SIG-M5 (cell line): Measurements from ENCODE around the gene EFS.
"Not testable (repeated sequence)": the region's sequence is repeated elsewhere in the genome, so short reads cannot be mapped to it uniquely, and the experiment has no call there.

Source experiments
- DNase-seq: peaks from one replicate; lab custom pipeline; 2025; lab: John Stamatoyannopoulos, UW

Gene EFS, protein sequence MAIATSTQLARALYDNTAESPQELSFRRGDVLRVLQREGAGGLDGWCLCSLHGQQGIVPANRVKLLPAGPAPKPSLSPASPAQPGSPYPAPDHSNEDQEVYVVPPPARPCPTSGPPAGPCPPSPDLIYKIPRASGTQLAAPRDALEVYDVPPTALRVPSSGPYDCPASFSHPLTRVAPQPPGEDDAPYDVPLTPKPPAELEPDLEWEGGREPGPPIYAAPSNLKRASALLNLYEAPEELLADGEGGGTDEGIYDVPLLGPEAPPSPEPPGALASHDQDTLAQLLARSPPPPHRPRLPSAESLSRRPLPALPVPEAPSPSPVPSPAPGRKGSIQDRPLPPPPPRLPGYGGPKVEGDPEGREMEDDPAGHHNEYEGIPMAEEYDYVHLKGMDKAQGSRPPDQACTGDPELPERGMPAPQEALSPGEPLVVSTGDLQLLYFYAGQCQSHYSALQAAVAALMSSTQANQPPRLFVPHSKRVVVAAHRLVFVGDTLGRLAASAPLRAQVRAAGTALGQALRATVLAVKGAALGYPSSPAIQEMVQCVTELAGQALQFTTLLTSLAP

DNA sequence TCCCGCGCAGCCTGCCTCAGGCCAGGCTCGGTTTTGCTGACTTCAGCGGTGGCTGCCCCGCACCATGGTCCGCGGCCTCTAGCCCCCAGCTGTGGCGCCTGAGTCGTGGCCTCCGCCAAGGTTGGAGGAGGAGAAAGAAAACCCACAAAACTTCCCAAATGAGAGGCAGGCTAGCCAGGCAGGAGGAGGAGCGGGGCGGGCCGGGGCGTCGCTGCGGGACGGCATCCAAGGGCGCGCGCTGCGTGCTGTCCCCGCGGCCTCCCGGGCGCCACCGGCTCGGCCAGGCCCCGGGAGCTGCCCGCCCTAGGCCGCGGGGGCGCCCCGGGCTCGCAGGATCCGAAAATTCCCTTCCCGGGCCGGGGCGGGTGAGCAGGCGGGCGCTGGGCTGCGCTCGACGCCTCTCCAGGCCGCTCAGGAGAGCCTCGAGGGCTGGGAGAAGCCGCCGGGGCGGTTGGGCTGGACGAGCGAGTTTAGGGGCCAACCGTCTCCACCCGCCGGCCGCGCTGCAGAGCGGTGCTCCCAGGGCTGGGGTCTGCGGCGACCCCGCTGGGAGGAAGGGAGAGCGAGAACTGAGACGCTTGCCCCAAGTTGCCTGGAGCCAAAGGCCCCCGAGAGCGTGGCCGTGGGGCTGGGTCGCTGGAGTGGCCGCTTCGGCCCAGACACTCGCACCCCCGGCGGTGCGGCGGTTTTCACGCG is at the start of gene EFS:
Gene EFS (minus strand): TSS at position 137 of the 696 bp plus-strand sequence. CDS start 147 bp downstream, outside the sequence.
- DNase-seq, result no peak

DNA sequence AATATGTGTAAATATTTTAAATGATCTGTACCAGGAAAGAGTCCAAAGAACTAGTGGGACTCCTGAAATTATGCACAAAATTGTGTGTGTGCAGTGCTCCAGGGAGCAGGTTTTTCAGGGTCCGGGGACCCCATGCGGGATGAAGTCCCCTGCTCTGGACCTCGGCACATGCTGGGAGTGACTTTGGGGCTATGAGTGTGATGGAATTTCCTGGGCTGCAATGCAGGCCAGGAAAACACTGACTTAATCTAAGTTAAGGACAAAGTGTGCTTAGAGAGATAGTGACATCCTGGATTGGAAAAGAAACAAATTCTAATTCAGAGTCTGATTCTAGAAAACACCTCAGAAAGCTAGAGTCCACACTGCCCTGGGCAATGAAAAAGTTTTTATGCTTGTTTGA is 49.3 kb upstream of the EFS start:
- no peak for DNase-seq

GRCh38 chr14:23413681-23414080 is 48.7 kb upstream of the EFS start:
- DNase-seq, result no peak

DNA sequence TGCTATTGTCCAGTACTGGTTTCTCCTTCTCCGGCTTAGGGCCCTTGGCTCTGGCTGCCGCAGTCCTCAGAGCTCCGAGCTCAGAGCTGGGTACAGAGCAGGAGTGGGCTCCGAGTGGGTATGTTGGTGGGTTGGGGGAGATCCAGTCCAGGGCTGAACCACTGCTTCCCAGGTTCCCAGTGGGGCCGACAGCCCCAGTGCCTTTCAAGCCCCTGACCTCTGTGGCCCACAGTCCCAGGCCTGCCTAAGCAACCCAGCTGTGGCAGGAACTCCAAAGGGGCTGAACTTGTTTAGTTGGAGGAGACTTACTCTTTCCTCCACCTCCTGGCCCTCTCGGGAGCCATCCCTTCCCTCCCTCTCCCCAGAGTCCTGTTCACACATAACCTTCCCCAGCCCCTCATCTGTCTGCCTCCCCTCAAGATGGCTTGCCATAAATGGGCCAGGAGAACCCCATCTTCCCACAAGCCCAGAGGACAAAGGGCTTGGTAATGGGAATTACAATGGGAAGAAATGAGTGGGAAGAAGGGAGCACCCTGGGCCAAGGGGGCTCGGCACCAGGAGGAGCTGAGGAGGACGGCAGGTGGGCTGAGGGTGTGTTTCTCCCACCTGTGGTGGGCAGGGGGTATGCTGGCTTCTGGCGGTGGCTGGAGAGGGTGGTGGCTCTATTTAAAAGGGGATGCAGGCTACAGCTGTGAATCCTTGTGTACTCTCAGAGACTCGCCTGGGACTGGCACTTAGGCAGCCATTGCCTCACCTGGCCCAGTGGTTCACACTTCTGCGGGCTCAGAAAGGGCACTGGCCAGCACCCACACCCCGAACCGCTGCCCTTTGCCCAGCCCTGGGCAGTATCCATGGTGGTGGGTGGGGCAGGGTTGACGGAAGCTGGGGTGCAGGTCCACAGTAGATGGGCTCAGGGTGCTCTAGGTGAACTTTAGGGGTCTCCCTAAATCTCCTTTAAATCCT is 46.9 kb upstream of the EFS start:
- DNase-seq, result no peak

- no peak for DNase-seq
These were observed 45.1 kb upstream of the EFS start for GRCh38 chr14:23409966-23410635.

DNA sequence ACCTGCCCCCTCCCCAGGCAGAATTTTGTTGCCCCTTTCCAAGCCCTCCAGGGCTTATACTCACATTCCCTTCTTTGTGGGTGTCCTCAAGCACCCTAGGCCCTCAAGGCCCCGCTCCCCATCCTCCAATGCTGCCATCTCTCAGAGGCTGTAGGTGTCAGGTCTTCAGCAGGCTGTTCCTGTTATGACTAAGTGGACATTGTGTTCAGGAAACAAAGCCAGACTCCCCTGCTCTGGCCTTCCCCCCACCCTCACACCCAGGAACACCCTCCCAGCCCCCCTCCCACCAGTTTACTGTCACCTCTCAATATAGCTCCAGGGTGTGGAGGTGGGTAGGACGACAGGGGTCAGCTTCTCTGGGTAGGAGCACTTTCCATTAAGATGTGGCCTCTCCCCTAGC is 44.5 kb upstream of the EFS start:
- no peak for DNase-seq

- no peak for DNase-seq
These were observed 43.3 kb upstream of the EFS start for GRCh38 chr14:23408307-23408630.

- no peak for DNase-seq
These were observed 42.7 kb upstream of the EFS start, which contains the start of gene MYH6 for GRCh38 chr14:23407516-23408306. TSS of gene MYH6 (minus strand) at chr14:23408273. CDS start at chr14:23407223, 1,050 bp downstream.

DNA sequence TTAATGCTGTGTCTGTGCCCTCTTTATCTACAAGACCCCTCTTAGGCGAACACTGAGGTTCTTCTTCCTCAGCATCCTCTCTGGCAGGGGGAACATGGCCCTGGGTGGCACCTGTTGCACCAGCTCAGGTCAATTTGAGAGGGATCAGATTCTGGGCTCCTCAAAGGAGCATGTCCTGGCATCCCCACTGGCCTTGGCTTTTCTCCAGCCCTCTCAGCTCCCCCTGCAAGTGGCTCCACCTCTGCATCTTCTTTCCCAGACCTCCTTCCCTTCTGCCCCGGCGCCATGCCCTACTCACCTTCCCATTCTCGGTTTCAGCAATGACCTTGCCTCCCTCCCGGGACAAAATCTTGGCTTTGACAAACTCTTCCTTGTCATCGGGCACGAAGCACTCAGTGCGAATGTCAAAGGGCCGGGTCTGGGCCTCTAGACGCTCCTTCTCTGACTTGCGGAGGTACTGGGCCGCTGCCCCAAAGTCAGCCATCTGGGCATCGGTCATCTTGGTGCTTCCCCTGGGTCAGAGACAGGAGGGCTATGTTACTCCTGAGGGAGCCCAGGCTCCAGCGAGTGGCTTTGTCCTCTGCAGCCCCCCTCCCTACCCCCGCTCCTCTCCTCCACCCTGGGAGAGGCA is 41.9 kb upstream of the EFS start:
- no peak for DNase-seq

DNA sequence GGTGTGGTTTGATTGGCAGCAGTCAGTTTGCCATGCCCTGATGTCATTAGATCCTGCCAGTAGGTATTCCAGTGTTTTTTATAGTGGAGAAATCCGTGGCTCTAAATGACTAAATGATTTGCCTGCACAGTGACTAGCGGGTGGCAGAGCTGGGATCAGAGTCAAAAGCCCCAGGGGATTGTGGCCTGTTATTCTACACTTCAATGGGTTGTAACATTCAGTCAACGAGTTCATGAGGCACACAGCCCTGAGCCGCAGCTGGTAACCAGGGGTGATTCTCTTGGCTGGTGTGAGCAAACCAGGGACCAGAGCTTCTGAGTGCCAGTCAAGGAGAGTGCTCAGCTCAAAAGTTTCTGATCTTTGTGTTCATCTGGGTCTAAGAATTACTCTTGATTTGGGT is 41.3 kb upstream of the EFS start:
- DNase-seq, result no peak

GRCh38 chr14:23405516-23406025 is 40.6 kb upstream of the EFS start:
- no peak for DNase-seq

DNA sequence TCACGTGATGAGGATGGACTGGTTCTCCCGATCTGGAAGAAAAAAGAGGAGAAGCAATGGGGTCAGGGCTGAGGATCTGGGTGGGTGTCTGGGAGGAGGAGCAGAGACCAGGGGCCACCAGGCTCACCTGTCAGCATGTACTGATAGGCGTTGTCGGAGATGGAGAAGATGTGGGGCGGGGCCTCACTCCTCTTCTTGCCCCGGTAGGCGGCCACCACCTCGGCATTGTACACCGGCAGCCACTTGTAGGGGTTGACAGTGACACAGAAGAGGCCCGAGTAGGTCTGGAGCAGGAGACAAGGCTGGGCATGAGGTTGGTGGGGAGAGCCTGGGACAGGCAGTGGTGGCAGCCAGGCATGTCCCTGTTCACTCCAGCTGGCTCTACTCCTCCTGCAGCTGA is 40.1 kb upstream of the EFS start:
- no peak for DNase-seq

- no peak for DNase-seq
These were observed 39.4 kb upstream of the EFS start for GRCh38 chr14:23404331-23404900.

- DNase-seq, result no peak
These were observed 38.9 kb upstream of the EFS start for GRCh38 chr14:23403908-23404307.

- no peak for DNase-seq
These were observed 38.1 kb upstream of the EFS start for GRCh38 chr14:23403139-23403438.

DNA sequence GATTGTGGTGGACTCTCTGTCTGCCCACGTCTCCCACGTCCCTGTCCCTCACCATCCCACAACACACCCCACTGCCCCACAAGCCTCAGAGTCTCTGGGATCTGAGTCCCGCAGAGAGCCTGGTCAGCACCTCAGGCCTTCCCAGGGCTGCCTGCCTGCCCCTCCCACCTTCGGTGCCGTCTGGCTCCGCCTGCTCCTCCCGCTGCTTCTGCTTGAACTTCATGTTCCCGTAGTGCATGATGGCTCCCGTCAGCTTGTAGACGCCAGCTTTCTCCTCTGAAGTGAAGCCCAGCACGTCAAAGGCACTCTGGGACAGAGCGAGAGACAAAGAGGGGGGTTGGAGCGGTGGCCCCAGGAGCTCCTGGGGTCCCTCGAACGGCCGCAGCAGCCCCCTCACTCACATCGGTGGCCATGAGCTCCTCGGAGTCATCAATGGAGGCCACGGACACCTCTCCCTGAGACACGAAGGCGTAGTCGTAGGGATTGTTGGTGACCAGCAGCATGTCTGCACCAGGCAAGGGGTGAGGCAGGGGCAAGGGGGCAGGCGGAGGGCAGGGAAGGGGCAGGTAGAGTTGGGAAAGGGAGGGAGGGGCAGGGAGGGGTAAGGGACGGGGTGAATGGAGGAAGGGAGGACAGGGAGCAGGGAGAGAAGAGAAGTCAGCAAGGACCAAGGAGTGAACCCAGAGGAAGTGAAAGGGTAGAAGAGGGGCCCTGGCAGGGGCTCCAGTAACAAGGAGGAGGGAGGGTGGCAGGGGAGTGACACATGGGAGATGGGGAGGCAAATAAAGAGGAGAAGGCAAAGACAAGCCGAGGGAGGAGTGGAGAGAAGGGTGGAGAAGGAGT is 37.5 kb upstream of the EFS start:
- no peak for DNase-seq

GRCh38 chr14:23401291-23401690 is 36.3 kb upstream of the EFS start:
- DNase-seq, result peak; percentile 12

- not testable (repeated sequence) for DNase-seq
These were observed 35.7 kb upstream of the EFS start for GRCh38 chr14:23400496-23401149.
